GM12872 (cell line): ENCODE measurements around the gene RGS12.

Experiments used
- CTCF ChIP-seq: IDR thresholded peaks from 3 replicates; pipeline ENCODE4 v1.5.1; 2011; ENCODE audit warnings: low read depth, mild to moderate bottlenecking, low read length, moderate library complexity; ENCODE audit not compliant: insufficient read depth

RGS12 gene

GRCh38 chr4:3292571-3293400 lies at the start of gene RGS12:
Gene RGS12, plus strand, starts transcription at chr4:3293021. Its CDS starts 23,150 bp downstream, at chr4:3316171.
- no peak for TF ChIP-seq CTCF

- TF ChIP-seq CTCF: no peak
Measured at GRCh38 chr4:3243136-3243780, 49.6 kb upstream of the RGS12 start.

GRCh38 chr4:3244002-3244401 lies 48.8 kb upstream of the RGS12 start:
- TF ChIP-seq CTCF: no peak

- no peak for TF ChIP-seq CTCF
Measured at GRCh38 chr4:3244747-3245146, 48.1 kb upstream of the RGS12 start.

- no peak for TF ChIP-seq CTCF
Measured at GRCh38 chr4:3245676-3246075, 47.1 kb upstream of the RGS12 start.

- no peak for TF ChIP-seq CTCF
Measured at GRCh38 chr4:3246458-3247398, 46.1 kb upstream of the RGS12 start.

GRCh38 chr4:3247399-3248177 lies 45.2 kb upstream of the RGS12 start:
- TF ChIP-seq CTCF: no peak
